Ovary (tissue), 3 donors: ENCODE data around the gene MEGF8.

Source experiments
- EP300 ChIP-seq: sonication (generic); formaldehyde crosslinking; IDR thresholded peaks from one replicate; pipeline ENCODE4 v1.6.1; 2017; ENCODE audit warnings: antibody characterized with exemption
- POLR2A ChIP-seq: fragments of 450-650 bp; IDR thresholded peaks from one replicate; pipeline ENCODE4 v1.6.1; 2017; ENCODE audit warnings: antibody characterized with exemption, mild to moderate bottlenecking, moderate library complexity
- TF ChIP-seq, protein P1 (sequence below), 3 donors: fragments of 450-650 bp in 2 of 3; fragments of 200-600 bp in 1 of 3; IDR thresholded peaks; one replicate each; pipeline versions ENCODE4 v1.5.1 to v1.8.0; 2016 to 2022; ENCODE audit warnings: antibody characterized with exemption in 3 of 3, mild to moderate bottlenecking in 1 of 3
- donor health status: DM: no; HTN: no; CAD: no.

DNA sequence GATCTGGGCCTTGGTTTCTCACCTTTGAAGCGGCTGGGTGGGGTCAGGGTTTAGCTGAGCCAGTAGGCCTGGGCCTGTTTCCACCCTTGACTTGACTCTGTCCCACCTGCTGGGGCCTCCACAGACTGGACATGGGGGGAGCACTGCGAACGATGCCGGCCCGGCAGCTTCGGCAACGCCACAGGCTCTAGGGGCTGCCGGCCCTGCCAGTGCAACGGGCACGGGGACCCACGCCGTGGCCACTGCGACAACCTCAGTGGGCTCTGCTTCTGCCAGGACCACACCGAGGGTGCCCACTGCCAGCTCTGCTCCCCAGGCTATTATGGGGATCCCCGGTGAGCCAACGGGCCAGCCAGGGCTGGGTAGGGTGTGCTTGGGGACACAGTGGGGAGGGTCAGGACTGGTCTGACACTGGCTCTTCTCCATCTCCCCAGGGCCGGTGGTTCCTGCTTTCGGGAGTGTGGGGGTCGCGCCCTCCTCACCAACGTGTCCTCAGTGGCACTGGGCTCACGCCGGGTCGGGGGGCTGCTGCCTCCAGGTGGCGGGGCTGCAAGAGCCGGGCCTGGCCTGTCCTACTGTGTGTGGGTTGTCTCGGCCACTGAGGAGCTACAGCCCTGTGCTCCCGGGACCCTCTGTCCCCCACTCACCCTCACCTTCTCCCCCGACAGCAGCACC lies 28.0 kb downstream of the MEGF8 start:
- TF ChIP-seq, protein P1, sequence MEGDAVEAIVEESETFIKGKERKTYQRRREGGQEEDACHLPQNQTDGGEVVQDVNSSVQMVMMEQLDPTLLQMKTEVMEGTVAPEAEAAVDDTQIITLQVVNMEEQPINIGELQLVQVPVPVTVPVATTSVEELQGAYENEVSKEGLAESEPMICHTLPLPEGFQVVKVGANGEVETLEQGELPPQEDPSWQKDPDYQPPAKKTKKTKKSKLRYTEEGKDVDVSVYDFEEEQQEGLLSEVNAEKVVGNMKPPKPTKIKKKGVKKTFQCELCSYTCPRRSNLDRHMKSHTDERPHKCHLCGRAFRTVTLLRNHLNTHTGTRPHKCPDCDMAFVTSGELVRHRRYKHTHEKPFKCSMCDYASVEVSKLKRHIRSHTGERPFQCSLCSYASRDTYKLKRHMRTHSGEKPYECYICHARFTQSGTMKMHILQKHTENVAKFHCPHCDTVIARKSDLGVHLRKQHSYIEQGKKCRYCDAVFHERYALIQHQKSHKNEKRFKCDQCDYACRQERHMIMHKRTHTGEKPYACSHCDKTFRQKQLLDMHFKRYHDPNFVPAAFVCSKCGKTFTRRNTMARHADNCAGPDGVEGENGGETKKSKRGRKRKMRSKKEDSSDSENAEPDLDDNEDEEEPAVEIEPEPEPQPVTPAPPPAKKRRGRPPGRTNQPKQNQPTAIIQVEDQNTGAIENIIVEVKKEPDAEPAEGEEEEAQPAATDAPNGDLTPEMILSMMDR (IDR thresholded peaks at IDR 0.05), result no peak
- TF ChIP-seq EP300 (no peak), POLR2A (no peak)
